ENCODE results near the gene ARHGAP26. TPM values are rescaled to one million over a fixed set of nuclear protein-coding genes. Genes with fewer than 3 reads are reported as not detected.

ARHGAP26 gene
- total and polyA plus RNA-seq, 7 donors = 2.5 to 28.7 (median 12.0) TPM

GRCh38 chr5:142811866-142812557 is 41.8 kb downstream of the ARHGAP26 start:
- Histone ChIP-seq H3K27ac (no peak overlapping the region), H3K36me3 (ENCODE audit: insufficient read depth in 1 of 2, low read depth in 1 of 2) (no peaks in the 10 kb centered on the region), H3K9me3 (no peaks in the 10 kb centered on the region), H3K27me3 (ENCODE audit: insufficient read depth in 3 of 3, low read length in 2 of 3) (no peaks in the 10 kb centered on the region), H3K4me3 (no peak overlapping the region), H3K4me1 (peaks cover 61% of the 10 kb centered on the region)
- TF ChIP-seq, protein P1, sequence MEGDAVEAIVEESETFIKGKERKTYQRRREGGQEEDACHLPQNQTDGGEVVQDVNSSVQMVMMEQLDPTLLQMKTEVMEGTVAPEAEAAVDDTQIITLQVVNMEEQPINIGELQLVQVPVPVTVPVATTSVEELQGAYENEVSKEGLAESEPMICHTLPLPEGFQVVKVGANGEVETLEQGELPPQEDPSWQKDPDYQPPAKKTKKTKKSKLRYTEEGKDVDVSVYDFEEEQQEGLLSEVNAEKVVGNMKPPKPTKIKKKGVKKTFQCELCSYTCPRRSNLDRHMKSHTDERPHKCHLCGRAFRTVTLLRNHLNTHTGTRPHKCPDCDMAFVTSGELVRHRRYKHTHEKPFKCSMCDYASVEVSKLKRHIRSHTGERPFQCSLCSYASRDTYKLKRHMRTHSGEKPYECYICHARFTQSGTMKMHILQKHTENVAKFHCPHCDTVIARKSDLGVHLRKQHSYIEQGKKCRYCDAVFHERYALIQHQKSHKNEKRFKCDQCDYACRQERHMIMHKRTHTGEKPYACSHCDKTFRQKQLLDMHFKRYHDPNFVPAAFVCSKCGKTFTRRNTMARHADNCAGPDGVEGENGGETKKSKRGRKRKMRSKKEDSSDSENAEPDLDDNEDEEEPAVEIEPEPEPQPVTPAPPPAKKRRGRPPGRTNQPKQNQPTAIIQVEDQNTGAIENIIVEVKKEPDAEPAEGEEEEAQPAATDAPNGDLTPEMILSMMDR (IDR thresholded peaks at IDR 0.05) = no peak
- intact Hi-C loops (cut with DNase I) = no loop called here
- ATAC-seq (peak in 1 of 4 donors; percentile 7), DNase-seq (no peak)
- 74 to 85% (median 82%) methylated on average over 10 of the region's 10 CpGs for WGBS, 3 donors

GRCh38 chr5:142813220-142813619 is 43.0 kb downstream of the ARHGAP26 start:
- DNase-seq (no peak), ATAC-seq (no peak)
- intact Hi-C loops (cut with DNase I) = no loop called here
- no peak overlapping the region for H3K4me3 ChIP-seq
- no peaks in the 10 kb centered on the region for H3K9me3 ChIP-seq
- H3K27ac ChIP-seq = no peak overlapping the region
- H3K27me3 ChIP-seq (ENCODE audit: insufficient read depth in 3 of 3, low read length in 2 of 3) = no peaks in the 10 kb centered on the region
- no peaks in the 10 kb centered on the region for H3K36me3 ChIP-seq (ENCODE audit: insufficient read depth in 1 of 2, low read depth in 1 of 2)
- TF ChIP-seq, protein P1 (IDR thresholded peaks at IDR 0.05) = no peak
- H3K4me1 ChIP-seq = peaks cover 70% of the 10 kb centered on the region
- 55 to 70% (median 55%) methylated on average over 3 of the region's 3 CpGs for WGBS, 3 donors

DNA sequence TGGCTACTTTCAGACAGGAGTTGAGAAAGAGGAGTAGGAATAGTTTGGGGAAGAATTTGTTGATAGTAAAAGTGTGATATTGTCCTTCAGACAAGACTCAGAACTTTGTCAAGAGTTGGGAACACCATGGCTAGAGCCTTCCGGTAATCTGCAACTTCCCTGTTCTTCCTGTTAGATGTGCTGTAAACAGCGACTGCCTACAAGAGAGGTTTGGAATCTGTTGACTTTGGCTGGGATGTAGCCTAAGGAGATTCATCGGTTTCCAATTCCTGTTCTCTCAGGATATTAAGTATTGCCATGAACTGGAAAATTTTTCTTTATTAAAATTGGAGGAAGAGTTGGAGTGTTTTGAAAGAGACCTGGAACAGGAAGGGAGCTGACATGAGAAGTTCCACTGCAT is 43.9 kb downstream of the ARHGAP26 start:
- TF ChIP-seq, protein P1 (IDR thresholded peaks at IDR 0.05) = no peak
- 30 to 56% (median 40%) methylated on average over 3 of the region's 3 CpGs for WGBS, 3 donors
- intact Hi-C loops (cut with DNase I) = no loop called here
- Histone ChIP-seq H3K27me3 (ENCODE audit: insufficient read depth in 3 of 3, low read length in 2 of 3) (no peaks in the 10 kb centered on the region), H3K27ac (peak overlapping the region; percentile 54), H3K9me3 (no peaks in the 10 kb centered on the region), H3K4me1 (peaks cover 75% of the 10 kb centered on the region), H3K4me3 (no peak overlapping the region), H3K36me3 (ENCODE audit: insufficient read depth in 1 of 2, low read depth in 1 of 2) (no peaks in the 10 kb centered on the region)
- ATAC-seq (peak in 1 of 4 donors; percentile 42), DNase-seq (no peak)

GRCh38 chr5:142815469-142815868 is 45.3 kb downstream of the ARHGAP26 start:
- DNase-seq = no peak
- TF ChIP-seq, protein P1 (IDR thresholded peaks at IDR 0.05) = no peak
- no peaks in the 10 kb centered on the region for H3K27me3 ChIP-seq (ENCODE audit: insufficient read depth in 3 of 3, low read length in 2 of 3)
- WGBS, 3 donors = 93 to 100% (median 96%) methylated on average over 2 of the region's 2 CpGs
- no peaks in the 10 kb centered on the region for H3K36me3 ChIP-seq (ENCODE audit: insufficient read depth in 1 of 2, low read depth in 1 of 2)
- H3K9me3 ChIP-seq = no peaks in the 10 kb centered on the region
- intact Hi-C loops (cut with DNase I) = loop anchor here (5.0 kb wide), 3 partner anchors 33 to 52 kb away; partner anchors contain the start of gene ARHGAP26 (in 1 of the 2)
- ATAC-seq = no peak
- H3K4me1 ChIP-seq = peaks cover 68% of the 10 kb centered on the region
- no peak overlapping the region for H3K4me3 ChIP-seq
- H3K27ac ChIP-seq = no peak overlapping the region
